HFF-Myc (cell line): ENCODE results near the gene GGT7.

Experiments used
- DNase-seq: peaks from one replicate; pipeline ENCODE4 v3.0.0-alpha.2; 2011; ENCODE audit warnings: low read depth; ENCODE audit errors: extremely low read depth
- H3K4me3 ChIP-seq: replicated peaks from 2 replicates; pipeline ENCODE4 v1.5.1; 2011; ENCODE audit warnings: low read depth, mild to moderate bottlenecking, control low read depth, low read length
- TF ChIP-seq, protein P1 (sequence below): IDR thresholded peaks from 2 replicates; pipeline ENCODE4 v1.5.1; 2012; ENCODE audit warnings: mild to moderate bottlenecking, low read depth, low read length, control low read depth; ENCODE audit errors: missing control alignments

GGT7 gene

DNA sequence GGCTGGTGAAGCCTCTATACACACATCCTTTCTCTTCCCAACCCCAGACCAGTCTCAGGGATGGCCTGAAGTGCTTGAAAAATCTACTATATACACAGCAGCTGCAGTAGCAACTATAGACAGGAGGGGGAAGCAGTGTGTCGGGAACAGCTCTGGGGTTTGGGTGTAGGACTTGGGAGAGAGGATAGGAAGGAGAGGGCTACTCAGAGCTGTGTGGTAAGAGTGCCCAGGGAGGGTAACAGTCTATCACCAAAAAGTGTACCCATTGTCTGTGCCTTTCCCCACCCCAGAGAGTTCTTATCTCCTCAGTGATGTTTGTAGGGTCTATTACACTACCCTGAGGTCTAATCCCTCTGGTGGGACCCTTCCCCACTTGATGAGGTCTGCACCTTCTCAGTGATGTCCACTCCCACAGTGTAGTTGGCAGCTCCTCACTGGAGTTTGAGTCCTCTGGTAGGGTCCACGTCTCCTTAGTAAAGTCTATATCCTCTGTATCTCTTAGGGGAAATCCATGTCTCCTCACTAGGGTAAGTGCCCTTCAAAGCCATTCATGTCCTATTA lies 1.5 kb upstream of the GGT7 start:
- H3K4me3 ChIP-seq: no peak overlapping the region
- TF ChIP-seq, protein P1, sequence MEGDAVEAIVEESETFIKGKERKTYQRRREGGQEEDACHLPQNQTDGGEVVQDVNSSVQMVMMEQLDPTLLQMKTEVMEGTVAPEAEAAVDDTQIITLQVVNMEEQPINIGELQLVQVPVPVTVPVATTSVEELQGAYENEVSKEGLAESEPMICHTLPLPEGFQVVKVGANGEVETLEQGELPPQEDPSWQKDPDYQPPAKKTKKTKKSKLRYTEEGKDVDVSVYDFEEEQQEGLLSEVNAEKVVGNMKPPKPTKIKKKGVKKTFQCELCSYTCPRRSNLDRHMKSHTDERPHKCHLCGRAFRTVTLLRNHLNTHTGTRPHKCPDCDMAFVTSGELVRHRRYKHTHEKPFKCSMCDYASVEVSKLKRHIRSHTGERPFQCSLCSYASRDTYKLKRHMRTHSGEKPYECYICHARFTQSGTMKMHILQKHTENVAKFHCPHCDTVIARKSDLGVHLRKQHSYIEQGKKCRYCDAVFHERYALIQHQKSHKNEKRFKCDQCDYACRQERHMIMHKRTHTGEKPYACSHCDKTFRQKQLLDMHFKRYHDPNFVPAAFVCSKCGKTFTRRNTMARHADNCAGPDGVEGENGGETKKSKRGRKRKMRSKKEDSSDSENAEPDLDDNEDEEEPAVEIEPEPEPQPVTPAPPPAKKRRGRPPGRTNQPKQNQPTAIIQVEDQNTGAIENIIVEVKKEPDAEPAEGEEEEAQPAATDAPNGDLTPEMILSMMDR: peak; percentile 90
- DNase-seq: peak; percentile 81

DNA sequence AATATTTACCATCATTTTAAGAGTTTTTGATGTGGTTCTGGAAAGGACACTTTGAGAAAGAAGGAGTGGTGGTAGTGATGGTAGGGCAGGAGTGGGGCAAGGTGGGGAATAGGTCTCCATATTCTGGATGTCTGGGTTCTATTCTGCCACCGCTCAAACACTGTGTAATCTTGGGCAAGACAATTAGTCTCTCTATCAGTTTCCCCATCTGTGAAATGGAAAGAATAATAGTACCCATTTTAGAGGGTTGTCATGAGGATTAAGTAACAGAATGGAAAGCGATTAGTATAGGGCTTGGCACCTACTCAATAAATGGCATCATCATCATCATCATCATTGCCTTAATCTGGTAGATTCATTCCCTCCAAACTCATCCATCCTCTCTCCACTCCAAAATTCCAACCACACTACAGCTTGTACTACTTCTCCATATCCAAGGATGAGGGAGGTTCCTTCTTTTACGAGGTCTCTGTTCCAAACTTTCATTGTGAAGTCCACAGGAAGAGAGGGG lies 982 bp upstream of the GGT7 start:
- TF ChIP-seq, protein P1: no peak
- DNase-seq: no peak
- no peak overlapping the region for H3K4me3 ChIP-seq

DNA sequence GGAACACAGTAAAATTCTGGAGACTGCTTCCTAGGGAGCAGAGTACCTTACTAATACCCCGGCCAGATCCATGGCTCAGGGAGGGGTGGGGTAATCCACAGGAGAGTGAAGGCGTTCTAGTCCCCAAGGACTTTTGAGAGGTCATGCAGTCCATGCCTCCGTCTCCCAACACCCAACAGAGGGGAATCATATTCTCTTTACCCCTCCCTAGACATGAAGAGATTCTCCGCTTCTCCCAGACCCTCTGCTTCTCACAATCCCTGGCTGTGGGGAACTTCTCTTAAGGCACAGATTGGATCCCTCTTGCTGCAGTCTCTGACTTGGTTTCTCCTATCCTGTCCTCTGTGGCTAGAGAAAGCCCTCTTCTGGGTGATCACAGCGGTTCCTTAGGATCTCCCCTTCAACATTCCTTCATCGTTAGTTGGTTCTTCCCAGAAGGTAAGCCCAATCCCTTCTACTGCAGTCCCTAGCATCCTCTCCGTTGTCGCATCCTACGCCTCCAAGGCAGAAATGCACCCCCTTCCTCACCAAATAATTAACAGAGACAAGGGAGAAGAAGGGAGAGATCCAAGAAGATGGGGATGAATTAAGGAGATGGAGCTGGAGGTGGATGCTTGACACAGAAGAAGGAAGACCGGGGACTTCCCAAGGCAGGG lies 562 bp downstream of the GGT7 start:
- peak overlapping the region; percentile 57 for H3K4me3 ChIP-seq
- TF ChIP-seq, protein P1: no peak
- DNase-seq: no peak

DNA sequence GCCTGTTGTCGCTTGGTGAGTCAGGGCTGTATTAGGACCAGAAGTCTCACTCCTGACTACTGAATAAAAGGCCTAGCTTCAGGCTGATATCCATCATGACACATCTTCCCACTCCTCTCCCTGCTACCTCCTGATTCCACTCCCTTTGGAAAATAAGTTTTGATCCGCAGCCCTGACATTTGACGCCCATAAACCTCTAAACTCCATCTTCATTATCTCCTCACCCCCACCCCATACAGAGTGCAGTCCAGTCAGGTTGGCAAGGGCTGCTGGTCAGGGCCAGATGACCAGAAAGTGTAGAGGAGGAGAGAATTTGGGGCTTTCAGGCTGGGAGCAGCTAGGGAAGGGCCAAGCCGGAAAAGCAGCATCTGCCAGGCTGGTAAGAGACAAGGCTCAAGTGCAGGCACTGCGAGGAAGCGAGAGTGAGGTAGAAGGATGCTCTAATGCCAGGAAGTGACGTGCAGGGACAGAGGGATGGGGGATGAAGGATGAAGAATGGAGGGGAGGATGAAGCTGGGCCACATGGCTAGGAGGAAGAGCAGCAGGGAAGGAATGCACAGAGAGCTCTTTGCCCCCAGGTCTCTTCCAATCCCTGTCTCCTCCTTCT lies 1.2 kb downstream of the GGT7 start:
- peak overlapping the region; percentile 57 for H3K4me3 ChIP-seq
- TF ChIP-seq, protein P1: no peak
- no peak for DNase-seq

DNA sequence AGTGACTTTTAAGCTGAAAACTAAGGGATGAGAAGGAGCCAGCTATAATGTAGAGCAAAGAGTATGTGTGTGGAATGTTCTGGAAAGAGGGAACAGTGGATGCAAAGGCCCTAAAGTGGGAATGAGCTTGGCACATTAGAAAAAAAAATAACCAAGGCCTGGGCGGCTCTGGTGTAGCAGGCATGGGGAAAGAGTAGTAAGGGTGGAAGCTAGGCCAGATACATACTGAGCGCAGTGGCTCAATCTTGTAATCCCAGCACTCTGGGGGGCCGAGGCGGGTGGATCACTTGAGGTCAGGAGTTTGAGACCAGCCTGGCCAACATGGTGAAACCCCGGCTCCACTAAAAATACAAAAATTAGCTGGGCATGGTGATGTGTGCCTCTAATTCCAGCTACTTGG lies 8.4 kb downstream of the GGT7 start:
- TF ChIP-seq, protein P1: no peak
- H3K4me3 ChIP-seq: no peak overlapping the region
- no peak for DNase-seq

DNA sequence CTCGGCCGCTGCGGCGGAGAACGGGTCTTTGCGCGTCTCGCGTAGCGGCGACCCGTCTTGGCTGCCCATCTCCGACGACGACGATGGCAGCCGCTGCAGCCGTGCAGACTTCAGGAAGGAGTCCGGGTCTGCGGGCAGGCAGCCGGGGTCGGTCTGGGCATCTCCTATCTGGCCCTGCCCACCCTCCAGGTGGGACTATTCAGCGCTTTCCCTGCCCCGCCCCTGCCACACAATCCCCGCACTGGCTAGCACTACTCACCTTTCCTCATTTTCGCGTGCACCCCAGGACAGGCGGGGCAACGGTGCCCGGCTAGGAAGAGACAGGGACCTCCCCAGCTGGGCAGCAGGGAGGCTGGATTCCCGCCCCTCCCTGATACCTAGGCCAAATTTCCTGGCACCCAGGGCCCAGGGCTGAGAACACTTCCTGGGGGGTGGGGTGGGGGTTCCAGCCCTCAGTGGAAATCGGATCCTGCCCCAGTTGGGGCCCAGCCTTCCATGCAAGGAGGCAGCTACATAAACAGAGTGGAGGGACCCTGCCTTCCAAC lies 9.2 kb downstream of the GGT7 start:
- DNase-seq: no peak
- TF ChIP-seq, protein P1: no peak
- H3K4me3 ChIP-seq: no peak overlapping the region
